Glomerular endothelial cell (primary cell): Measurements from ENCODE around the gene CRYZ. TPM values are rescaled to one million over a fixed set of nuclear protein-coding genes. Genes with fewer than 3 reads are reported as not detected.
"Not testable (repeated sequence)": the region's sequence is repeated elsewhere in the genome, so short reads cannot be mapped to it uniquely, and the experiment has no call there.

Experiments used
- DNase-seq: peaks from one replicate; pipeline ENCODE4 v3.0.0-alpha.2; 2011; ENCODE audit warnings: low read depth, low spot score; ENCODE audit errors: extremely low read depth
- total RNA-seq: library from RNA; depleted of rRNA; stranded (reverse); fragments of >200 nt; gene quantifications from 2 replicates; pipeline ENCODE4 v1.2.3, GENCODE V29; 2015

The CRYZ gene
- total RNA-seq, 1 donor from 2014 or later, result 14.5 TPM

DNA sequence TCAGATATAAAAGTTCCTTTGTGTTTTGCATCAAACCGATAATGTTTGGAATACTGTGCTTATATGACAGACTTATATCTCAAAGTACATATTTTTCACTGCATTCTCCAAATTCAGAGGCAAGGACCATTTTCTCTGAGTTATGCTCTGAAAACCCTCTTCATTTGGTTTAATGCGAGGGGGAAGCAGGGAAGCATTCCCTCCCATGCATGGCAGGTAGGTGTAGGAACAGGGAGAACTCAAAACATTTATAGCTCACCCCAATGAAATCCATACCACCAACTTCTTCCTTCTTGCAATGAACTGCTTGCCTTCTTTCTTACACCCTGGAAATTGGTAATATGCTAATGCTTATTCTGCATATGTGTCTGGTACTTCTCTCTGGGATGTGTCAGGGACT is 48.5 kb downstream of the CRYZ start:
- no peak for DNase-seq

DNA sequence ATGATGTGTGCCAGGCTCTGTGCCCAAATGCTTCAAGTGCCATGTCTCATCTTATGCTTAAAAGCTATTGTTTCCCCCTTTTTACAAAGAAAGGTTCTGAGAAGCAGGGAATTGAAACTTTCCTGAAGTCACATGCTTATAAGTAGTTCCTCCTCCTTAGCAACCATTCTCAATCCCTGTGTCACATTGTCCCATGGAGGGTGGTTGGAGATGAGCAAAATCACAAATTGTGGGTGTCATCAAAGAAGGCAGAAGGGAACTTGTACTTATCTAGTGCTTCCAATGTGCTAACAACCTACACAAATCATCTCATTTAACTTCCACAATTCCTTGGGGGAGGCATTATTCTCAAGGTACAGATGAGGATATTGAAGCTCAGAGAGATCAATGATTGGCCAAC is 49.2 kb downstream of the CRYZ start:
- no peak for DNase-seq

DNA sequence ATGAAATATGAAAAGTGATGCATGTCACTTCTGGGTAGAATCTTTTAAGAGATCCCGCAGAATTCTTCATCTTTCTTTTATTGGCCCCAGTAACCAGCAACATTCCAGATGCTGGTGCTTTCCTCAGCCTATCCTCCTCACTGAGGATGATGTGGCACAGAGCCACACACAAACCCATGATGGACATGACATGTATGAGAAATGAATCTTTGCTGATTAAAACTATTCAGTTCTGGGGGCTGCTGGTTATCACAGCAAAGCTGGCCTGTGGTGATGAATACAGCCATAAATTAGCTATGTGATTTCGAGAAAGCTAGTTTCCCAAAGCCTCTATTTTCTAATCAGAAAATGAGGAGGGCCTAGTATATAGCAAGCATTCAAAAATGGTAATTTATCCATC is 51.0 kb downstream of the CRYZ start:
- no peak for DNase-seq

DNA sequence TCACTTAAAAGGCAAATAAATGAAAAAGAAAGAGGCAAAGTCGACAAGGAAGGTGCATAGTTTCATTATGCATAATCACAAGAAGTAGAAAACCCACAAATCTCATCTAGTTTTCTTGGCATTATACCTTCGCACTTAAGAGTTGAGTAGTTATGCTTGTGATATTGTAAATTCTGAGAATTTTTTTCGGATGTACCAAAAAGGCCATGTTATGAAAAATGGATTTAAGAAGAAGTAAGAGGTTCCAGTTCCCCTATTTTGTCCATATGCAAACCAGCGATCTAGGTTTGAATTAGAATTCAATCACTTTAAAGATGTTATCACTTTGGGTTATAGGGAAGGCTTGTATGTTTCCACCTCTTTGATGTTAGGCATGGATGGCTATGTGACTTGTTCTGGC is 51.4 kb downstream of the CRYZ start:
- no peak for DNase-seq

DNA sequence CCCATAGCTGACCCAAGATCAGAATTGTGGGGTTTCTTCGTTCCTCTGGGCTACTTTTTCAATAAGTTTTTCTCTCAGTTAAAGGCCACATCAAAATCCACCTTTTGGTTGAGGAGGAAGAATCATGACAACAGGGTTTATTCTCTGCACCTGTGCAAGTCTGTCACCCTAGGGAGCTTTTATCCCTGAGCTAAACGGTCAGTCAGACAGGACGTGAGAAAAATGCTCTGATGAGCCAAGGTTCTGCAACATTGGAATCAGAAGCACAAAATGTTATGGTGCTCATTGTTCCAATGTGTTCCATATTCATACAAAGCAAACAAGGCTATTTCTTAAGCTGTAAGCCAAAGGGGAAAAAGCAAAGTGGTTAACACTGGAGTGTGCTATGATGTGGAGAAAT is 51.8 kb downstream of the CRYZ start:
- DNase-seq, result no peak

DNA sequence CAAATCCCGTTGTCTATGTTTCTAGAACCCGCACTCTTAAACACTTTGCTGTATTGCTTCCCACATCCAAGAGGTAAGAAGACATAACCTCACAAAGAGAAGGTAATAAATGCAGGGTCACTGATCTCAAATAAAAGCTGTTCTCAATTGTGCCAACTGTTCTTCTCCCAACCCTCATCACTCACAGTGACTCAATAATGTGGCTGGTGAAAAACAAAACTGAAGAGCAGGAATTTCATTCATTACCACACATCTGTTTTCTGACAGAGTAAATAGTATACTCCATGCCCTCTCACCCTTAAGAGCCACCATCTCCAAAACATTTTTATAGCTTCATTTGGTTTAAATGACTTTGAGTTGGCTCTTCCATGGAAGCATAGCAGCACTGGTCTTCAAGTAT is 53.0 kb downstream of the CRYZ start:
- no peak for DNase-seq

DNA sequence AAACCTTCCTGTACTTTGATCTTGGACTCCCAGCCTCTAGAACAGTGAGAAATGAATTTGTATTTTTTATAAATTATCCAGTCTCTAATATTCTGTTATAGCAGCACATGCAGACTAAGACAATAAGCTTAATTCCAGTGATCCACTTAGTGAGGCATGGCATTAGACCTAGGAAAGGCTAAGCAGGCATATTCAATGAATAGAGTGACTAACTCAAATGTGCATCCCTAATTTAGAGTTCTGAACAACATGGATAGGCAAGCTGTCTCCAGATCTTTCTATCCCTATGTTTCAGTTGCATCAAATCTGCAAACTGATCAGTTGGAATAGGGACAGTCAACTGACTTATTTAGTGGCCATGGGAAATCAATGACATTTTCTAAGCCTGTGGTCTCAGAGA is 54.9 kb downstream of the CRYZ start:
- no peak for DNase-seq

DNA sequence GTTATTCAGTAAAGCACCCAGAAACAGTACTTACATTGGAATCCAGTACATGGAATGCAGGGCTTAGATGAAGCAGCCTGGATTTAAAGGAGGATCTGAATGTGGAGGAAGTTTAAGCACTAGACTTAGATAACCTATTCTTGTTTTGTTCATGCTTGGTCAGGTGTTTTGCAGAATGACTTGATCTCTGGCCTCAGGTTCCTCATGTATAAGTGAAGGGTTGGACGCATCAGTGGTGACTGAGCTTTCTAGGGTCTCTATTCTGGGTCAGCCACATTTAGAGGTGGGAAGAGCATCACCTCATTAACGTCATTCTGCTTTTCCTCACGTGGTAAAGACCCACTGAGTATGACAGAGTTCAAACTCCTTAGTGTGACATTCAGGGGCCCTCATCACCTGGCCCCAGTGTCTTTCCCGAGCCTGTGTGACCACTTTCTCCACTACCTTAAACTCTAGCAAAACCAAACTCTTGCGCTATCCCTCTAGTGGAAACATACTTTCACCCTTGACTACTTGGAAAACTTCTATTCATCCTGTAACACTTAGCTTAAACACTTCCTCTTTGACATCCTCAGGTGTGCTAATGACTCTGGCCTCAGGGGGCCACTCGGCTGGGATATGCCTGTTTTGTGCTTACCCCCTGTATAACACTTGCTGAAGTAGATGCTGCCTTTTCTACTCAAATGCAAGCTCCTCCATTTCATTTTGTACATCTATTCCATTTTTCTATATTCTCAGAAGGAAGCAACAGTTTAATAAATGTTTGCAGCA is 58.4 kb downstream of the CRYZ start:
- DNase-seq, result no peak

DNA sequence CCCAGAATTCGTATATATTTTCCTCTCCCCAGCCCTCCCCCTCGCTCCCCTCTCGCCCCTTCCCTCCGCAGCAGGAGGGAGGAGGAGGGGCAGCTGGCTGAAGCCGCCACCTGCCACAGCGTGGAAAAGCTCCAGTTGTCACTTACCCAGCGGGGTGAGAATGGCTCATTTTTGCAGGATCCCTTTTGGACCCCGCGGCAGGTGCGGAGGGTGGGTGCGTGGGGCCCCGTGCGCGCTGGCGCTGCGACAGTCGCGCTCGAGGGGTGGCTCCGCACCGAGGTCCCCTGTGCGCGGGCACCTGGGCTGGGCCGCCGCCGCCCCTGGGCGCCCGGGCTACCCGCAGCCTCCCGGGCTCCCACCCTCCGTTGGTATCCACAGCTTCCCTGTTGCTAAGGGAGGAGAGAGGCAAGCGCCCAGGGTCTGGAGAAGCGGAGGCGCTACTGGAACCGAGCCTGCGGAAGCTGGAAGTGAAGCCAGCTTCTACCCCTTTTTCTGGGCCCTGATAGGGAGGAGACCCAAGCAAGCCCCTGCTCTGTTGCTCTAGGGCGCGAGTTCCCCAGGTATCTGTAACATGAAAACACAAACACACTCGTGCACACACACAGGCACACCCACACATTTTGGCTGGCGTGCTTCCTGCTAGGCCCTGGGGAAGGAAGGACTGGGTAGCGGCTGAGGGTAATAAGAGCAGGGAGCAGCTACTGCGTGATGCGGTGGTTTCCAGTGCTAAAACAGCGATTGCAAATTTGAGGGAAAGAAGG is 59.3 kb downstream of the CRYZ start, which contains the start of gene ERICH3:
Gene ERICH3, minus strand, starts transcription at position 442 of the 761 bp plus-strand sequence. Its CDS starts 273 bp downstream, at position 169.
- DNase-seq, result no peak

DNA sequence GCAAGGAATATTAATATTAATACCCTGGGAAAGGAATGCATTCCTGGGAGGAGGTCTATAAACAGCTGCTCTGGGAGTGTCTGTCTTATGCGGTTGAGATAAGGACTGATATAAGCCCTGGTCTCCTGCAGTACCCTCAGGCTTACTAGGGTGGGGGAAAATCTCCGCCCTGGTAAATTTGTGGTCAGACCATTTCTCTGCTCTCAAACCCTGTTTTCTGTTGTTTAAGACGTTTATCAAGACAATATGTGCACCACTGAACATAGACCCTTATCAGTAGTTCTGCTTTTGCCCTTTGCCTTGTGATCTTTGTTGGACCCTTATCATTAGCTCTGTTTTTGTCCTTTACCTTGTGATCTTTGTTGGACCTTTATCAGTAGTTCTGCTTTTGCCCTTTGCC is 62.0 kb downstream of the CRYZ start:
- DNase-seq, result not testable (repeated sequence)

Other genes starting within 250 kb of the CRYZ start
- not detected in 2 replicates for gene LRRC53, start 220.4 kb downstream of the CRYZ start, total RNA-seq
- not detected in 2 replicates for gene ERICH3, start 59.3 kb downstream of the CRYZ start, total RNA-seq
- gene TYW3, start 102 bp upstream of the CRYZ start, total RNA-seq, result 8.0 and 8.4 TPM in 2 replicates